Left hindlimb (tissue), 1 donor: Measurements from ENCODE around the gene AP5B1.
"Not testable (repeated sequence)": the region's sequence is repeated elsewhere in the genome, so short reads cannot be mapped to it uniquely, and the experiment has no call there.

Source experiments
- DNase-seq: peaks from one replicate; pipeline ENCODE4 v3.0.0-alpha.2; 2018

Gene AP5B1

GRCh38 chr11:65762169-65762568, 18.6 kb downstream of the AP5B1 start:
- DNase-seq = not testable (repeated sequence)

- DNase-seq = no peak
Measured at GRCh38 chr11:65745049-65745448, 35.7 kb downstream of the AP5B1 start.

GRCh38 chr11:65744699-65745042, 36.1 kb downstream of the AP5B1 start:
- DNase-seq = no peak

- DNase-seq = no peak
Measured at GRCh38 chr11:65744026-65744698, 36.6 kb downstream of the AP5B1 start.

- DNase-seq = no peak
Measured at GRCh38 chr11:65743681-65744025, 37.1 kb downstream of the AP5B1 start.

- DNase-seq = no peak
Measured at GRCh38 chr11:65742353-65742752, 38.4 kb downstream of the AP5B1 start.

GRCh38 chr11:65741185-65741584, 39.6 kb downstream of the AP5B1 start:
- no peak for DNase-seq

GRCh38 chr11:65739022-65739421, 41.8 kb downstream of the AP5B1 start:
- DNase-seq = no peak

- no peak for DNase-seq
Measured at GRCh38 chr11:65736810-65737209, 44.0 kb downstream of the AP5B1 start.

- DNase-seq = not testable (repeated sequence)
Measured at GRCh38 chr11:65735111-65735510, 45.7 kb downstream of the AP5B1 start.

GRCh38 chr11:65730461-65730860, 50.3 kb downstream of the AP5B1 start:
- no peak for DNase-seq

- DNase-seq = no peak
Measured at GRCh38 chr11:65727865-65728264, 52.9 kb downstream of the AP5B1 start.

GRCh38 chr11:65726660-65727059, 54.1 kb downstream of the AP5B1 start:
- no peak for DNase-seq
